HG03558 (cell line): ENCODE measurements around the gene ITPR1.

Experiments
- ATAC-seq: cut with Tn5 transposase; IDR thresholded peaks from one replicate; pipeline ENCODE4 v1.9.1; 2021; ENCODE audit warnings: moderate number of reproducible peaks; ENCODE audit not compliant: unreplicated experiment; ENCODE audit errors: extremely low read depth

Gene ITPR1

GRCh38 chr3:4834403-4834866 is 341.3 kb downstream of the ITPR1 start:
- ATAC-seq, result peak; percentile 36

GRCh38 chr3:4835616-4836043 is 342.5 kb downstream of the ITPR1 start:
- no peak for ATAC-seq

GRCh38 chr3:4836516-4836915 is 343.4 kb downstream of the ITPR1 start:
- ATAC-seq, result no peak

- ATAC-seq, result no peak
Observed at GRCh38 chr3:4837374-4837930, 344.3 kb downstream of the ITPR1 start.

GRCh38 chr3:4838621-4839022 is 345.5 kb downstream of the ITPR1 start:
- ATAC-seq, result peak; percentile 60

DNA sequence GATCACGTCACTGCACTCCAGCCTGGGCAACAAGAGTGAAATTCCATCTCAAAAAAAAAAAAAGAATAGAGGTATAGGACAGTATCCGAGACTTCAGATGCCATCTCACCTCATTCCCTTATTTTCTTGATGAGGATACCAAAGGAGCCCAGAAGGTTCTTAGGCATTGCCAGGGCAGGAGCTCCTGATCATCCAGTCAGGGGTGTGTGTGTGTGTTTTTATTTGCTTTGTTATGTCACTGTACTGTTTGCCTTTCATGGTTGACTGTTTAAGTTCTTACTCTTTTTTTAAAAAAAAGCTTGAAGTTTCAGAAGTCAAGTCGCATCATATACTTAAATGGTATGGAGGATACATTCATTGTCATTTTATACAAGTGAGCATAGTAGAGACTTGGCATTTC is 346.1 kb downstream of the ITPR1 start:
- ATAC-seq, result no peak

- no peak for ATAC-seq
Observed at GRCh38 chr3:4841225-4841624, 348.1 kb downstream of the ITPR1 start.

DNA sequence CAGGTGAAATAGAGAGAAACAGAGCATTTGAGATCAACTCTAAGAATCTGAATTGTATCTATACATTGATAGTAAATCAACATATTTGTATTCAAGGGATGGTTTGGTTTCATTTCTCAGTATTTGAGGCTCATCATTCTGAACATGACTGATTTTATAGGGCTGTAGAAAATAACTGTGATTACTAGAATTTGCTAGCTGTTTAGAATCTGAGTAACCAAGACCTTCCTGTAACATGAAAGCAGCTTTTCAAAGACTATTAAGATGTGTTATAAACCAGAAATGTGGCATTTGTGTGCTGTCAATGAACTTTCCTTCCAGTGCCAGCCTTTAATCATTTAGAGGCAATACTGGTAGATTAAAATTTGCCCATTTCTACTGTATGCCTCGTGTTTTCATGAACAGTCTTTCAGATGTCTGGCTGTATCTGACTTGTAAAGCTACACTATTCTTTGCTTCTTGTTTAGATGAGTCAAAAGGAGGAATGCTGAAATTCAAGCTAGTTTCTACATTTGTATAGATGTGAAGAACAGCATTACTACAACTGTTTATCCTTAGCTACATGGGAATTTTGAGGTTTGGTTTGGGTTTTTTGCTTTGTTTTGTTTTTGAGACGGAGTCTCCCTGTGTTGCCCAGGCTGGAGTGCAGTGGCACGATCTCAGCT is 348.8 kb downstream of the ITPR1 start:
- no peak for ATAC-seq

GRCh38 chr3:4843619-4844018 is 350.5 kb downstream of the ITPR1 start:
- no peak for ATAC-seq

DNA sequence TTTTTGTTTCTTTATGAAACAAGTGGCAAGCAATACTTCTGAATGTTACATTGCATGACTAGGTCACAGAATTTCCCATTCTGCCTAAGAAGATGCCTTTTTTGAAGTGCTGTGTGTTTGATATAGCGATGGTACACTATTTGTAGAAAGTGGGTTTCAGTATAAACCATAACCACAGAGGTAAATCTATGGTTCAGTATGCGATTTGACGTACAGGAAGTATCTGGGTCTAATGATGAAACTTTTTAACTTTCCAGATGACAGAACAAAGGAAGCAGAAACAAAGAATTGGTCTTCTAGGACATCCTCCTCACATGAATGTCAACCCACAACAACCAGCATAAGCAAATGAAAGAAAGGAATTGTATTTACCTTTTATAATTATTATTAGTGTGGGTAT is 352.7 kb downstream of the ITPR1 start:
- peak; percentile 69 for ATAC-seq

GRCh38 chr3:4846543-4846942 is 353.4 kb downstream of the ITPR1 start:
- no peak for ATAC-seq

- no peak for ATAC-seq
Observed at GRCh38 chr3:4848176-4848825, 355.2 kb downstream of the ITPR1 start.

DNA sequence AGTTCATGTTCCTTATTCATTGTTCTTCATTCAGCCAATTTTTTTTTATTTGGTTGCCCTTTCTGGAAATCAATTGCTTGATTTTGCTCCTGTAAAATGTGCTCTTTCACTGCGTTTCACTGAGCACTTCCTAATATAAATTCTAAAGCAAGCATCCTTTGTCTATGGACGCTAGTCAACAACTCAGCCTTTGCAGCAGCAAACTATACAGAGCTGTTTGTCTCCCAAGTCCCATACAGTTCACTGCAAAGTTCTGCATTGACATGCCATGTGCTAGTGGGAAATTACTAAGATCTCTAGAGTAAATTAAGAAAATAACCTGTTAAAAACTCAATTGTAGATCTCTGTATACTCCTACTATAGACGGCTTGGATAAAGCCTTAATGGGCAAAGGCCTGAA is 356.0 kb downstream of the ITPR1 start:
- ATAC-seq, result no peak

DNA sequence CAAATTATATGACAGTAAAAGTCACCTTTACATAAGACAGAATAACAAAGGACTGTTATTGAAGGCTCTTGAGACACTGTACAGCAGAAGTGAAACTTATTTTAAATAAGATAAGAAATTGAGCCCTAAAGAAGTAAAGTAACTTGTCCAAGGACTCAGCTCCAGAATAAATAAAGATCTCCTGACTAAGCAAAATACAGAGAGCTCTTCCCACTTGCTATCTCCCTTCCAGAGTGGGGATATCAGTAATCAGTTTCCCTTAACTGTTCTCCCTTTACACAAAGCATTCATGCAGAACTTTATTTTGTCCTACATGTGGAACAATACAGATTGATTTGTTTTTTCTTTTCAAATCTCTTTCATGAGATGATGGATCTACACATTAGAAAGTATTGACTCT is 356.6 kb downstream of the ITPR1 start:
- ATAC-seq, result no peak

DNA sequence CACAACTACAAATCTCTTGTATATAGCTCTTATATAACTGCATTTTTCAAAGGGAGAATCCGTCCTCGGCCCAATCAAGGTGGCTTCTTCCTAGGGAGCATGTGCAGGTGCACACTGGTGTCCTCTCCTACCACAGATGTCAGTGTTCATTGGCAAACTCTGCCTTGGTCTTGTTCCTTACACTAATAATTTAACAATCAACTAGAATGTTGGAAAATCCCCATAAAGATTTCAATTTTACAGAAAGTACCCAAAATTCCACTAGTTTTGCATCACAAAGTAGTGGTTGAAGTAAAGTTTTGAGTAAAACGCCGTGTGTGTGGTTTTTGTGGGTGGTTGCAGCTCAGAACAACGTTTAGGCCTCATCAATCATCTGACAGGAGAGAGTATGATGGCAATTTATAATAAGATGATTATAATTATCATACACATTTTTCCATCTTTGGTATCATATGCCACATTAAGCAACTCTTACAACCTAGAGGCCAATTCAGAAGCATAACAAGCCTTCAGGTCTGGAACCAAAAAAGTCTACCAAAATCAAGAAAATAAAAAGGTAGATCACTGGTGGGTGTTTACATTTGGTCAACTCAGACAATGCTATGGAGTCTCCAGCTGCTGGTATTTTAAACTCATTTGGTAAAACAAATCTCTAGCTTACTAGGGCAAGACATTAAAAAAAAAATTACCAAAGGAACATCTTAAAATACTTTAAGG is 357.2 kb downstream of the ITPR1 start:
- no peak for ATAC-seq

GRCh38 chr3:4850928-4851265 is 357.7 kb downstream of the ITPR1 start:
- peak; percentile 38 for ATAC-seq

DNA sequence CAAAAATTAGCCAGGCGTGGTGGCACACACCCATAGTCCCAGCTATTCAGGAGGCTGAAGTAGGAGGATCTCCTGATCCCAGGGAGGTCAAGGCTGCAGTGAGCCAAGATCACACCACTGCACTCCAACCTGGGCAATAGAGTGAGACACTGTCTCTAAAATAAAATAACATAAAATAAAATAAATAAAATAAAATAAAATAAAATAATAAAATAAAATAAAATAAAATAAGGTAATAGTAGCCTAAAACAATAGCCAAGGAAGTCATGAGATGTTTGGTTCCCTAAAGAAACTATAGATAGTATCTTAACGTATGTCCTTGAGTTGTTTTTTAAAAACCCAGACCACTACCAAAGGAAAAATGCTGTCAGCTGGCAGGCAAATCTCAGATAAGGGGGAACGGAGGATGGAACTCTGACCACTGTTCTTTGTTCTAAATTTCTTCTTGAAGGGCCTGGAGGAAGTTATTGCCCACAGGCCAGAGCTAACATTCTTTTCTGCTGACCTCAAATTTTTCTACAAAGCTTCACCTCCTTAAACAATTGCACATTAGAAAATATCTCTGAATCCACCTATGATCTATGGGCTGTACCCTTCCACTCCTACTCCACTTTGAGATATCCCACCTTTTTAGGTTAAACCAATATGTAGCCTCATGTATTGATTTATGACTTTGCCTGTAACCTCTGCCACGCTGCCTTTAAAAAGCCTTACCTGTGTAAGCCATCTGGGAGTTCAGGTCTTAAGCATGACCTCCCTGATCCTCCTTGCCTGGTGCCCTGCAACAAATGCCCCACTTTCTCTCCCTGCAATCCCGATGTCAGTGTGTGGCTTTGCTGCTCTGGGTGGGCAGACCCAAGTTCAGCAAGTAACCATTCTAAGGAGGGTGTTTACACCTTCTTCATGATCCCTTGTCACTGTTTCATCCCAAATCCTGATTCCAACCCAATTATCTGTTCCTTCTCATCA is 359.9 kb downstream of the ITPR1 start:
- no peak for ATAC-seq

GRCh38 chr3:4853749-4854140 is 360.6 kb downstream of the ITPR1 start:
- ATAC-seq, result no peak

DNA sequence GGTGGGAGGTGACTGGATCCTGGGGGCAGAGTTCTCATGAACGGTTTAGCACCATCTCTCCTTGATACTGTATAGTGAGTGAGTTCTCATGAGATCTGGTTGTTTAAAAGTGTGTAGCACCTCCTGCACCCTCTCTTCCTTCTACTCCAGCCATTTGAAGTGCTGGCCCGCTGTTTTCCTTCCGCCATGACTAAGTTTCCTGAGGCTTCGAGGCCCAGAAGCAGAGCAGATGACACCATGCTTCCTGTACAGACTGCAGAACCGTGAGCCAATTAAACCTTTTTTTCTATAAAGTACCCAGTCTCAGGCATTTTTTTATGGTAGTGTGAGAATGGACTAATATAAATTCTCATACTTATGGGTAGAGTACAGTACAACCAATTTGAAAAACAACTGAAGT is 362.5 kb downstream of the ITPR1 start:
- ATAC-seq, result no peak

GRCh38 chr3:4856136-4856535 is 363.0 kb downstream of the ITPR1 start:
- ATAC-seq, result no peak
